ENCODE results near the gene FOXC2.

FOXC2 gene

GRCh38 chr16:86597126-86597879 lies 30.7 kb downstream of the FOXC2 start:
- TF ChIP-seq POU2F2 (IDR thresholded peaks at IDR 0.05; ENCODE audit: low read depth, low read length), result no peak
- FAIRE-seq, result no peak
- no peak for DNase-seq (ENCODE audit: insufficient read length, low spot score)

GRCh38 chr16:86597880-86598606 lies 31.4 kb downstream of the FOXC2 start:
- TF ChIP-seq TAF1 (IDR thresholded peaks at IDR 0.05; ENCODE audit: low read depth, low read length) (no peak), SPI1 (IDR thresholded peaks at IDR 0.05; ENCODE audit: low read depth, low read length) (no peak), POU2F2 (IDR thresholded peaks at IDR 0.05; ENCODE audit: low read depth, low read length) (no peak), POLR2AphosphoS5 (IDR thresholded peaks at IDR 0.05; ENCODE audit: low read depth, low read length) (no peak), POLR2A (IDR thresholded peaks at IDR 0.05; ENCODE audit: low read depth, low read length) (no peak), PAX5 (IDR thresholded peaks at IDR 0.05; ENCODE audit: insufficient read depth, low read length, severe bottlenecking) (no peak)
- DNase-seq (ENCODE audit: insufficient read length, low spot score) (no peak), FAIRE-seq (no peak)

- DNase-seq (ENCODE audit: insufficient read length, low spot score), result no peak
- TF ChIP-seq PAX5 (IDR thresholded peaks at IDR 0.05; ENCODE audit: insufficient read depth, low read length, severe bottlenecking) (no peak), POLR2A (IDR thresholded peaks at IDR 0.05; ENCODE audit: low read depth, low read length) (no peak), TAF1 (IDR thresholded peaks at IDR 0.05; ENCODE audit: low read depth, low read length) (no peak), POLR2AphosphoS5 (IDR thresholded peaks at IDR 0.05; ENCODE audit: low read depth, low read length) (no peak), POU2F2 (IDR thresholded peaks at IDR 0.05; ENCODE audit: low read depth, low read length) (no peak), SPI1 (IDR thresholded peaks at IDR 0.05; ENCODE audit: low read depth, low read length) (no peak)
- no peak for FAIRE-seq
Measured at GRCh38 chr16:86598607-86599565, 32.3 kb downstream of the FOXC2 start.

- no peak for FAIRE-seq
- no peak for DNase-seq (ENCODE audit: insufficient read length, low spot score)
- no peak for TF ChIP-seq PAX5 (IDR thresholded peaks at IDR 0.05; ENCODE audit: insufficient read depth, low read length, severe bottlenecking)
- TF ChIP-seq POU2F2 (IDR thresholded peaks at IDR 0.05; ENCODE audit: low read depth, low read length), result no peak
- TF ChIP-seq POLR2A (IDR thresholded peaks at IDR 0.05; ENCODE audit: low read depth, low read length), result no peak
- TF ChIP-seq POLR2AphosphoS5 (IDR thresholded peaks at IDR 0.05; ENCODE audit: low read depth, low read length), result no peak
- TF ChIP-seq TAF1 (IDR thresholded peaks at IDR 0.05; ENCODE audit: low read depth, low read length), result no peak
- no peak for TF ChIP-seq SPI1 (IDR thresholded peaks at IDR 0.05; ENCODE audit: low read depth, low read length)
Measured at GRCh38 chr16:86601356-86601755, 34.7 kb downstream of the FOXC2 start.

GRCh38 chr16:86602521-86602920 lies 35.9 kb downstream of the FOXC2 start:
- DNase-seq (ENCODE audit: insufficient read length, low spot score) (no peak), FAIRE-seq (no peak)
- no peak for TF ChIP-seq POLR2A (IDR thresholded peaks at IDR 0.05; ENCODE audit: low read depth, low read length)
- TF ChIP-seq PAX5 (IDR thresholded peaks at IDR 0.05; ENCODE audit: insufficient read depth, low read length, severe bottlenecking), result no peak
- no peak for TF ChIP-seq POU2F2 (IDR thresholded peaks at IDR 0.05; ENCODE audit: low read depth, low read length)
- no peak for TF ChIP-seq SPI1 (IDR thresholded peaks at IDR 0.05; ENCODE audit: low read depth, low read length)
- TF ChIP-seq POLR2AphosphoS5 (IDR thresholded peaks at IDR 0.05; ENCODE audit: low read depth, low read length), result no peak
- TF ChIP-seq TAF1 (IDR thresholded peaks at IDR 0.05; ENCODE audit: low read depth, low read length), result no peak

GRCh38 chr16:86604436-86605193 lies 38.0 kb downstream of the FOXC2 start:
- FAIRE-seq (no peak), DNase-seq (ENCODE audit: insufficient read length, low spot score) (peak; percentile 51)
- no peak for TF ChIP-seq POLR2A (IDR thresholded peaks at IDR 0.05; ENCODE audit: low read depth, low read length)
- TF ChIP-seq POU2F2 (IDR thresholded peaks at IDR 0.05; ENCODE audit: low read depth, low read length), result no peak
- no peak for TF ChIP-seq POLR2AphosphoS5 (IDR thresholded peaks at IDR 0.05; ENCODE audit: low read depth, low read length)
- TF ChIP-seq TAF1 (IDR thresholded peaks at IDR 0.05; ENCODE audit: low read depth, low read length), result no peak
- no peak for TF ChIP-seq PAX5 (IDR thresholded peaks at IDR 0.05; ENCODE audit: insufficient read depth, low read length, severe bottlenecking)
- no peak for TF ChIP-seq SPI1 (IDR thresholded peaks at IDR 0.05; ENCODE audit: low read depth, low read length)

GRCh38 chr16:86605950-86606349 lies 39.3 kb downstream of the FOXC2 start:
- TF ChIP-seq SPI1 (IDR thresholded peaks at IDR 0.05; ENCODE audit: low read depth, low read length) (no peak), POU2F2 (IDR thresholded peaks at IDR 0.05; ENCODE audit: low read depth, low read length) (no peak), POLR2AphosphoS5 (IDR thresholded peaks at IDR 0.05; ENCODE audit: low read depth, low read length) (no peak), TAF1 (IDR thresholded peaks at IDR 0.05; ENCODE audit: low read depth, low read length) (no peak), PAX5 (IDR thresholded peaks at IDR 0.05; ENCODE audit: insufficient read depth, low read length, severe bottlenecking) (no peak), POLR2A (IDR thresholded peaks at IDR 0.05; ENCODE audit: low read depth, low read length) (no peak)
- DNase-seq (ENCODE audit: insufficient read length, low spot score), result no peak
- no peak for FAIRE-seq

- no peak for FAIRE-seq
- TF ChIP-seq POLR2A (IDR thresholded peaks at IDR 0.05; ENCODE audit: low read depth, low read length) (no peak), POLR2AphosphoS5 (IDR thresholded peaks at IDR 0.05; ENCODE audit: low read depth, low read length) (no peak), POU2F2 (IDR thresholded peaks at IDR 0.05; ENCODE audit: low read depth, low read length) (no peak), TAF1 (IDR thresholded peaks at IDR 0.05; ENCODE audit: low read depth, low read length) (no peak), SPI1 (IDR thresholded peaks at IDR 0.05; ENCODE audit: low read depth, low read length) (no peak), PAX5 (IDR thresholded peaks at IDR 0.05; ENCODE audit: insufficient read depth, low read length, severe bottlenecking) (no peak)
- DNase-seq (ENCODE audit: insufficient read length, low spot score), result no peak
Measured at GRCh38 chr16:86608301-86608747, 41.7 kb downstream of the FOXC2 start.
